ENCODE data around the gene PPM1F. TPM values are rescaled to one million over a fixed set of nuclear protein-coding genes. Genes with fewer than 3 reads are reported as not detected.

Gene PPM1F
- total RNA-seq, 1 experiment from 2014 or later, result 19.0 TPM

- TF ChIP-seq, protein P1, sequence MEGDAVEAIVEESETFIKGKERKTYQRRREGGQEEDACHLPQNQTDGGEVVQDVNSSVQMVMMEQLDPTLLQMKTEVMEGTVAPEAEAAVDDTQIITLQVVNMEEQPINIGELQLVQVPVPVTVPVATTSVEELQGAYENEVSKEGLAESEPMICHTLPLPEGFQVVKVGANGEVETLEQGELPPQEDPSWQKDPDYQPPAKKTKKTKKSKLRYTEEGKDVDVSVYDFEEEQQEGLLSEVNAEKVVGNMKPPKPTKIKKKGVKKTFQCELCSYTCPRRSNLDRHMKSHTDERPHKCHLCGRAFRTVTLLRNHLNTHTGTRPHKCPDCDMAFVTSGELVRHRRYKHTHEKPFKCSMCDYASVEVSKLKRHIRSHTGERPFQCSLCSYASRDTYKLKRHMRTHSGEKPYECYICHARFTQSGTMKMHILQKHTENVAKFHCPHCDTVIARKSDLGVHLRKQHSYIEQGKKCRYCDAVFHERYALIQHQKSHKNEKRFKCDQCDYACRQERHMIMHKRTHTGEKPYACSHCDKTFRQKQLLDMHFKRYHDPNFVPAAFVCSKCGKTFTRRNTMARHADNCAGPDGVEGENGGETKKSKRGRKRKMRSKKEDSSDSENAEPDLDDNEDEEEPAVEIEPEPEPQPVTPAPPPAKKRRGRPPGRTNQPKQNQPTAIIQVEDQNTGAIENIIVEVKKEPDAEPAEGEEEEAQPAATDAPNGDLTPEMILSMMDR (IDR thresholded peaks at IDR 0.05; ENCODE audit: unreplicated experiment), result no peak
- Mint-ChIP-seq H3K4me3 (ENCODE audit: low read depth, unreplicated experiment) (no peak overlapping the region), H3K27me3 (ENCODE audit: unreplicated experiment) (no peaks in the 10 kb centered on the region), H3K36me3 (ENCODE audit: insufficient read depth, unreplicated experiment) (peaks cover 41% of the 10 kb centered on the region), H3K9me3 (ENCODE audit: low read depth, unreplicated experiment) (no peaks in the 10 kb centered on the region), H3K4me1 (ENCODE audit: low read depth, unreplicated experiment) (no peaks in the 10 kb centered on the region), H3K27ac (ENCODE audit: unreplicated experiment) (no peak overlapping the region)
- no peak for DNase-seq
- CTCF ChIA-PET, result interaction anchor here (0.5 kb wide), 1 partner anchor 352 kb away, joined by 5 read pairs; no protein-coding TSS in a partner anchor
- intact Hi-C loops (cut with micrococcal nuclease; ENCODE audit: unreplicated experiment), result no loop called here
- BruUV-seq (replicated peaks), result no TSS peak
Measured at GRCh38 chr22:21967693-21968271, 15.1 kb upstream of the PPM1F start.

DNA sequence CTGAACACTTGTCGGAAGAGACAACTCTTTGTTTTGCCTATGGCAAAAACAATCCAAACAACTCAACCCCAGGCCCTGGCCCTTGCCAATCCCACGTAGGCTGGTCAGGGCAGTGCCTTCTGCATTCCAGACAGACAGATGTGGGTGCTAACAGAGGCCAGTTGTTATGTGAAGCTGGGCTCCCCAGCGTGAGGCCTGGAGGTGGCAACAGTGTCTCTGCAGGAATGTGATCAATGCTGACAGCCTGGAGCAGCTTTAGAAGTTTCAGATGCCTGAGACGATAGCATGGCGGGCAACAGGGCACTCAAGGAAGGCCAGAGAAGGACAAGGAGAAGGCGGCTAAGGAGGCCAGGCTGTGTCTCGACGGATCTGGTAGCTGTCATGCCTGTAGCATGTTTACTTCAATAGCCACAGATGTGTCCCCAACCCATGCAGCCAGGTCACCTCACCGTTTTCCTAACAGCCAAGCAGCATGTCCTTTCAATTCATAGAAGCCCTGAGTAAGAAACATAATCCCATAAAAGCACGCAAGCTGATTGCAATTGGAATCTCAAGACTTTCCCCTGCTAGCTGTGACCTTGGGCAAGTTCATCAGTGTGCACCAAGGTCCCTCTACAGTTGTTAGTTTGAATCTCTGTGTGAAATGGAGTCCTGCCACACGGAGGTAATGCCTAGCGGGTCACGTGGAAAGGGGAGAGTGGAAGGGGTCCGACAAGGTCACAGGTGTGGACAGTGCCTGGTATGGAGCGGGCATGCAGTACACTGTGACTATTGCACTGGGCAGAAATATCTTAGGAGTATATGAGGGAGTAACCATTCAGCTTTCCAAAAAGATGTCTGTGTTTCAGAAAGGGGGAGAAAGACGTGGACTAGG lies 14.2 kb upstream of the PPM1F start:
- peaks cover 7% of the 10 kb centered on the region for H3K4me1 Mint-ChIP-seq (ENCODE audit: low read depth, unreplicated experiment)
- H3K27me3 Mint-ChIP-seq (ENCODE audit: unreplicated experiment), result no peaks in the 10 kb centered on the region
- no peak for DNase-seq
- intact Hi-C loops (cut with micrococcal nuclease; ENCODE audit: unreplicated experiment), result no loop called here
- no peaks in the 10 kb centered on the region for H3K9me3 Mint-ChIP-seq (ENCODE audit: low read depth, unreplicated experiment)
- no peak overlapping the region for H3K4me3 Mint-ChIP-seq (ENCODE audit: low read depth, unreplicated experiment)
- H3K36me3 Mint-ChIP-seq (ENCODE audit: insufficient read depth, unreplicated experiment), result peaks cover 44% of the 10 kb centered on the region
- BruUV-seq (replicated peaks), result no TSS peak
- H3K27ac Mint-ChIP-seq (ENCODE audit: unreplicated experiment), result no peak overlapping the region
- CTCF ChIA-PET, result no interaction called here
- TF ChIP-seq, protein P1 (IDR thresholded peaks at IDR 0.05; ENCODE audit: unreplicated experiment), result no peak

- CTCF ChIA-PET, result no interaction called here
- TF ChIP-seq, protein P1 (IDR thresholded peaks at IDR 0.05; ENCODE audit: unreplicated experiment), result no peak
- peaks cover 45% of the 10 kb centered on the region for H3K36me3 Mint-ChIP-seq (ENCODE audit: insufficient read depth, unreplicated experiment)
- H3K4me1 Mint-ChIP-seq (ENCODE audit: low read depth, unreplicated experiment), result peaks cover 9% of the 10 kb centered on the region
- DNase-seq, result no peak
- intact Hi-C loops (cut with micrococcal nuclease; ENCODE audit: unreplicated experiment), result no loop called here
- no TSS peak for BruUV-seq (replicated peaks)
- H3K4me3 Mint-ChIP-seq (ENCODE audit: low read depth, unreplicated experiment), result no peak overlapping the region
- H3K27me3 Mint-ChIP-seq (ENCODE audit: unreplicated experiment), result no peaks in the 10 kb centered on the region
- H3K9me3 Mint-ChIP-seq (ENCODE audit: low read depth, unreplicated experiment), result no peaks in the 10 kb centered on the region
- no peak overlapping the region for H3K27ac Mint-ChIP-seq (ENCODE audit: unreplicated experiment)
Measured at GRCh38 chr22:21965762-21966288, 13.2 kb upstream of the PPM1F start.

- no peak overlapping the region for H3K27ac Mint-ChIP-seq (ENCODE audit: unreplicated experiment)
- intact Hi-C loops (cut with micrococcal nuclease; ENCODE audit: unreplicated experiment), result no loop called here
- H3K27me3 Mint-ChIP-seq (ENCODE audit: unreplicated experiment), result no peaks in the 10 kb centered on the region
- TF ChIP-seq, protein P1 (IDR thresholded peaks at IDR 0.05; ENCODE audit: unreplicated experiment), result no peak
- no peaks in the 10 kb centered on the region for H3K9me3 Mint-ChIP-seq (ENCODE audit: low read depth, unreplicated experiment)
- no peak overlapping the region for H3K4me3 Mint-ChIP-seq (ENCODE audit: low read depth, unreplicated experiment)
- H3K36me3 Mint-ChIP-seq (ENCODE audit: insufficient read depth, unreplicated experiment), result peaks cover 53% of the 10 kb centered on the region
- no peak for DNase-seq
- H3K4me1 Mint-ChIP-seq (ENCODE audit: low read depth, unreplicated experiment), result peaks cover 9% of the 10 kb centered on the region
- CTCF ChIA-PET, result interaction anchor here (1.3 kb wide), 1 partner anchor 13 kb away, joined by 3 read pairs; the partner anchor contains the start of gene PPM1F
- no TSS peak for BruUV-seq (replicated peaks)
Measured at GRCh38 chr22:21964918-21965484, 12.4 kb upstream of the PPM1F start.

All from Calu3 (cell line).